Caco-2 (cell line): ENCODE measurements around the gene CRTC2. TPM values are rescaled to one million over a fixed set of nuclear protein-coding genes. Genes with fewer than 3 reads are reported as not detected.

ENCODE experiments used
- BruUV-seq: library from RNA; stranded (reverse); fragments of 400-500 nt; replicated peaks from 2 replicates; lab custom pipeline; 2021; lab: Mats Ljungman, UMichigan
- CTCF ChIA-PET: fragments of 300-600 bp; sonication (Branson Sonifier 250); formaldehyde crosslinking; loops from one replicate; lab custom pipeline; 2022; ENCODE audit warnings: antibody characterized with exemption; lab: Charles Lee
- POLR2A ChIA-PET: fragments of 300-600 bp; sonication (Branson Sonifier 250); formaldehyde crosslinking; loops from one replicate; lab custom pipeline; 2022; ENCODE audit warnings: antibody characterized with exemption; lab: Charles Lee
- DNase-seq, 2 experiments: peaks; one replicate each; pipeline versions ENCODE4 v3.0.0 to v3.0.0-alpha.2; 2020 to 2022
- H3K27me3 ChIP-seq: replicated peaks from 2 replicates; pipeline ENCODE4 v1.6.0; 2011; ENCODE audit warnings: low read length; ENCODE audit not compliant: control insufficient read depth, insufficient read depth
- H3K36me3 ChIP-seq: 2 replicates; pipeline ENCODE4 v1.5.1; 2011; ENCODE audit warnings: low read length; ENCODE audit not compliant: control insufficient read depth, insufficient read depth
- H3K4me1 ChIP-seq: fragments of 250-450 bp; sonication (Bioruptor Pico); 2 replicates; pipeline ENCODE4 v1.5.1; 2020; ENCODE audit warnings: mild to moderate bottlenecking
- H3K4me3 ChIP-seq: 2 replicates; pipeline ENCODE4 v1.5.1; 2011; ENCODE audit warnings: low read depth, mild to moderate bottlenecking, control low read depth, low read length
- H3K9me3 ChIP-seq: fragments of 250-450 bp; sonication (Bioruptor Pico); 2 replicates; pipeline ENCODE4 v1.5.1; 2020; ENCODE audit warnings: mild to moderate bottlenecking, moderate library complexity
- H3K27ac Mint-ChIP-seq: one replicate; pipeline ENCODE4 v1.8.0; 2022; ENCODE audit warnings: mixed read lengths; ENCODE audit not compliant: unreplicated experiment
- H3K27me3 Mint-ChIP-seq: one replicate; pipeline ENCODE4 v1.8.0; 2022; ENCODE audit warnings: mixed read lengths; ENCODE audit not compliant: insufficient read depth, unreplicated experiment
- H3K36me3 Mint-ChIP-seq: one replicate; pipeline ENCODE4 v1.8.0; 2022; ENCODE audit warnings: mild to moderate bottlenecking, mixed read lengths; ENCODE audit not compliant: insufficient read depth, unreplicated experiment
- H3K4me1 Mint-ChIP-seq: one replicate; pipeline ENCODE4 v1.8.0; 2022; ENCODE audit warnings: low read depth, mixed read lengths; ENCODE audit not compliant: unreplicated experiment
- H3K4me3 Mint-ChIP-seq: one replicate; pipeline ENCODE4 v1.8.0; 2022; ENCODE audit warnings: mild to moderate bottlenecking, moderate library complexity, mixed read lengths; ENCODE audit not compliant: unreplicated experiment
- H3K9me3 Mint-ChIP-seq: one replicate; pipeline ENCODE4 v1.8.0; 2022; ENCODE audit warnings: mixed read lengths; ENCODE audit not compliant: unreplicated experiment
- intact Hi-C: fragments of 100-400 bp; cut with micrococcal nuclease; formaldehyde crosslinking; loops from one replicate; pipeline ENCODE4 v1.10.0; 2022; ENCODE audit not compliant: unreplicated experiment
- total RNA-seq: library from RNA; stranded (reverse); gene quantifications from 2 replicates; pipeline ENCODE4 v1.2.3, GENCODE V29; 2022
- TF ChIP-seq, protein P1 (sequence below), 2 experiments: fragments of 200-600 bp in 1 of 2; IDR thresholded peaks; 1 replicate in 1 of 2; 2 replicates in 1 of 2; pipeline versions ENCODE4 v1.5.1 to v1.8.0; 2011 to 2022; ENCODE audit warnings: antibody characterized with exemption in 1 of 2, control low read depth in 1 of 2, inconsistent platforms in 1 of 2, low read depth in 1 of 2, low read length in 1 of 2, mild to moderate bottlenecking in 1 of 2, moderate library complexity in 1 of 2; ENCODE audit not compliant: insufficient read depth in 1 of 2, severe bottlenecking in 1 of 2, unreplicated experiment in 1 of 2

CRTC2 gene
- total RNA-seq, 1 experiment from 2014 or later: 24.4 TPM

DNA sequence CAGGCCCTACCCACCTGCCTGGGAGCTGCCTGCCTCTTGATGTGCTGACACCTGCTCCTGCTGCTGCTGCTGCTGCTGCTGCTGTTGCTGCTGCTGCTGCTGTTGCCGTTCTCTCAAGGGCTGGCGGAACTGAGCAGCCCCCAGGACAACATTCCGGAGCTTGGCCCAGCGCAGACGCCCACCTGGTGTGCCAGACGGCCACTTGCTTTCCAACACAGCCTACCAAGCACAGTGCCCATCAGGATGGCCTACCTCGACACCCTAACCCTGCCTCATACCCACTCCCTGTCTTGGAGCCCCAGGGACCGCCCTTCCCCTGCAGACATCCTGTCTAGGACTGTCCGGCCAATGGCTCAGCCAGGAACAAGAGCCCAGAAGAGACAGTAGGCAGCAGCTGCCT, 23.7 kb downstream of the CRTC2 start:
- Histone ChIP-seq H3K27me3 (no peaks in the 10 kb centered on the region), H3K4me1 (no peaks in the 10 kb centered on the region), H3K4me3 (no peak overlapping the region), H3K36me3 (peaks cover 10% of the 10 kb centered on the region), H3K9me3 (no peaks in the 10 kb centered on the region)
- H3K9me3 Mint-ChIP-seq: no peaks in the 10 kb centered on the region
- H3K36me3 Mint-ChIP-seq: peaks cover 39% of the 10 kb centered on the region
- H3K27me3 Mint-ChIP-seq: no peaks in the 10 kb centered on the region
- ChIA-PET CTCF (no interaction called here), POLR2A (no interaction called here)
- H3K27ac Mint-ChIP-seq: no peak overlapping the region
- intact Hi-C loops: no loop called here
- TF ChIP-seq, protein P1, sequence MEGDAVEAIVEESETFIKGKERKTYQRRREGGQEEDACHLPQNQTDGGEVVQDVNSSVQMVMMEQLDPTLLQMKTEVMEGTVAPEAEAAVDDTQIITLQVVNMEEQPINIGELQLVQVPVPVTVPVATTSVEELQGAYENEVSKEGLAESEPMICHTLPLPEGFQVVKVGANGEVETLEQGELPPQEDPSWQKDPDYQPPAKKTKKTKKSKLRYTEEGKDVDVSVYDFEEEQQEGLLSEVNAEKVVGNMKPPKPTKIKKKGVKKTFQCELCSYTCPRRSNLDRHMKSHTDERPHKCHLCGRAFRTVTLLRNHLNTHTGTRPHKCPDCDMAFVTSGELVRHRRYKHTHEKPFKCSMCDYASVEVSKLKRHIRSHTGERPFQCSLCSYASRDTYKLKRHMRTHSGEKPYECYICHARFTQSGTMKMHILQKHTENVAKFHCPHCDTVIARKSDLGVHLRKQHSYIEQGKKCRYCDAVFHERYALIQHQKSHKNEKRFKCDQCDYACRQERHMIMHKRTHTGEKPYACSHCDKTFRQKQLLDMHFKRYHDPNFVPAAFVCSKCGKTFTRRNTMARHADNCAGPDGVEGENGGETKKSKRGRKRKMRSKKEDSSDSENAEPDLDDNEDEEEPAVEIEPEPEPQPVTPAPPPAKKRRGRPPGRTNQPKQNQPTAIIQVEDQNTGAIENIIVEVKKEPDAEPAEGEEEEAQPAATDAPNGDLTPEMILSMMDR (IDR thresholded peaks at IDR 0.05; ENCODE audit: insufficient read depth in 1 of 2, low read depth in 1 of 2, low read length in 1 of 2, severe bottlenecking in 1 of 2, unreplicated experiment in 1 of 2): no peak
- DNase-seq: no peak
- H3K4me3 Mint-ChIP-seq: no peak overlapping the region
- BruUV-seq: no TSS peak
- no peaks in the 10 kb centered on the region for H3K4me1 Mint-ChIP-seq

DNA sequence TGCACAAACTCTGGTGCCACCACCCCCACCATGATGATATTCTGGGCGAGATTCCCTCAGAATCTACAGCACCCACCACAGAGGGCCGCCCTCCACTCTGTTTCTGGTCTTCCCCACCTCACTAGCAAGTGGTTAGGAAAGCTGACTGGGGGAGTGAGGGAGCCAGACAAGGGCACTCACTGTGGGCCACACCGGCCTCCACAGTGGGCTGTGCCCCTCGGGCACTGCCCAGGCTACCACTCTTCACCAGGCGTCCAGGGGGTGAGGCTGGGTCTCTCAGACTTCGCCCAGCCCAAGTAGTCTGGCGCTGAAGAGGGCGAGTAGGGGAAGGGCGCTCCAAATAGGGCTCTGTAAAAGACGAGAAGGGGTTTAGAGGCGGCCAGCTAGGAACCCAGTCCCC, 24.5 kb downstream of the CRTC2 start:
- TF ChIP-seq, protein P1 (IDR thresholded peaks at IDR 0.05; ENCODE audit: insufficient read depth in 1 of 2, low read depth in 1 of 2, low read length in 1 of 2, severe bottlenecking in 1 of 2, unreplicated experiment in 1 of 2): no peak
- H3K9me3 Mint-ChIP-seq: no peaks in the 10 kb centered on the region
- H3K36me3 ChIP-seq: peaks cover 8% of the 10 kb centered on the region
- no peak overlapping the region for H3K4me3 Mint-ChIP-seq
- no peak overlapping the region for H3K27ac Mint-ChIP-seq
- no peaks in the 10 kb centered on the region for H3K4me1 ChIP-seq
- DNase-seq: no peak
- no peaks in the 10 kb centered on the region for H3K27me3 Mint-ChIP-seq
- POLR2A ChIA-PET: no interaction called here
- H3K4me3 ChIP-seq: no peak overlapping the region
- no peaks in the 10 kb centered on the region for H3K27me3 ChIP-seq
- intact Hi-C loops: no loop called here
- H3K4me1 Mint-ChIP-seq: no peaks in the 10 kb centered on the region
- BruUV-seq: no TSS peak
- CTCF ChIA-PET: no interaction called here
- peaks cover 39% of the 10 kb centered on the region for H3K36me3 Mint-ChIP-seq
- no peaks in the 10 kb centered on the region for H3K9me3 ChIP-seq

DNA sequence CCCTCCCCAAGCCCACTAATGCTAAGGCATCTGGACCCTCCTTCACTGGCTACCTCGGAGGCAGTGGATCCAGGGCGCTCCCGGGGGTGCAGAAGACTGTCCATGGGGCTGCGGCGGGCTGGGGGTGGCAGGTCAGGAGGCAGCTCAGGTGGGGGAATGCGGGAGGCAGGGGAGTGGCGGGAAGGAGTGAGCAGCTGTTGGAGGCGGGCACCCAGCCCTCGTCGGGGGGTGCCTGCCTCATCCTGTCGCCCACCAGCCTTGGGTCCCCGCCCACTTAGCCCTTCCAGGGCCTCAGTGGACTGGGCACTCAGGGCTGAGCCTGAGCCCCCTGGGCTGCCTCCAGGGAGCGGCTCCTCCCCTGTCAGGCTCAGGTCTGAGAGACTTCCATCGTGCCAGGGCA, 25.0 kb downstream of the CRTC2 start:
- Mint-ChIP-seq H3K9me3 (no peaks in the 10 kb centered on the region), H3K4me1 (no peaks in the 10 kb centered on the region), H3K4me3 (no peak overlapping the region), H3K27ac (no peak overlapping the region), H3K27me3 (no peaks in the 10 kb centered on the region), H3K36me3 (peaks cover 39% of the 10 kb centered on the region)
- Histone ChIP-seq H3K4me1 (no peaks in the 10 kb centered on the region), H3K27me3 (no peaks in the 10 kb centered on the region), H3K9me3 (no peaks in the 10 kb centered on the region), H3K4me3 (no peak overlapping the region), H3K36me3 (peaks cover 8% of the 10 kb centered on the region)
- ChIA-PET POLR2A (no interaction called here), CTCF (no interaction called here)
- intact Hi-C loops: no loop called here
- TF ChIP-seq, protein P1 (IDR thresholded peaks at IDR 0.05; ENCODE audit: insufficient read depth in 1 of 2, low read depth in 1 of 2, low read length in 1 of 2, severe bottlenecking in 1 of 2, unreplicated experiment in 1 of 2): no peak
- DNase-seq: no peak
- BruUV-seq: no TSS peak
